ENCODE measurements around the gene CXCL16. TPM values are rescaled to one million over a fixed set of nuclear protein-coding genes. Genes with fewer than 3 reads are reported as not detected.

CXCL16 gene
- total RNA-seq, 1 experiment from 2014 or later = 4.5 TPM

DNA sequence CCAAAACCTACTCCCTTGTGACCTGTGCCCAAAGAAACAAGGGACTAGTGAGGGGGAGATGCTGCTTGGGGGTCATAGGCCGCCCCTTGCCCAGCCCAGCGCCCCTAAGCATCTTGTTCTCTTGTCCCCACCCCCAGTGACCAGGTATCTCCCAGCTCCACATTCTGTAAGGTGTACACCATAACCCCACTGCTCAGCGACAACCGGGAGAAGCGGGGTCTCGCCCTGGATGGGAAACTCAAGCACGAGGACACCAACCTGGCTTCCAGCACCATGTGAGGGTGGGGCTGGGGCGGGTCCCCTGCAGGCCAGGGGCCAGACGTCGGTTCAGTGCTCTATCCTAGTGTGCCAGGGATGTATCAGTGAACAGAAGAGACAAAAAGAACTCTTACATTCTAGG, 20.6 kb downstream of the CXCL16 start:
- WGBS (ENCODE audit: extremely low coverage, insufficient read length, low lambda C conversion rate) = no CpG with 5 or more reads among the region's 10 CpGs
- H4K8ac ChIP-seq (replicated peaks; ENCODE audit: insufficient read length, low read depth, low read length) = no peak overlapping the region
- no peak for DNase-seq
- no peak overlapping the region for H3K27ac ChIP-seq (ENCODE audit: insufficient read length, low read depth, low read length)
- H3K9ac ChIP-seq (ENCODE audit: extremely low read depth, insufficient read length, low read length) = no peak overlapping the region
- no peak overlapping the region for H2AFZ ChIP-seq (ENCODE audit: low read length)
- Mint-ChIP-seq H3K9me3 (no peaks in the 10 kb centered on the region), H3K4me3 (no peak overlapping the region), H3K4me1 (no peaks in the 10 kb centered on the region), H3K27ac (no peak overlapping the region), H3K36me3 (ENCODE audit: insufficient read depth in 1 of 3, low read depth in 3 of 3) (peaks cover 12 to 57% (median 56%) of the 10 kb centered on the region in 3 experiments; a peak in 6 of 7 replicates), H3K27me3 (ENCODE audit: low read depth) (no peaks in the 10 kb centered on the region)
- H3K4ac ChIP-seq (ENCODE audit: low read depth, low read length) = no peak overlapping the region
- H3K9me3 ChIP-seq (ENCODE audit: control insufficient read depth, low read depth, low read length) = no peaks in the 10 kb centered on the region
- H3T11ph ChIP-seq (ENCODE audit: low read length) = no peak overlapping the region
- H3K27me3 ChIP-seq (ENCODE audit: insufficient read depth, low read length) = no peaks in the 10 kb centered on the region
- TF ChIP-seq CTCF (conservative IDR thresholded peaks at IDR 0.05) = no peak
- H3K23me2 ChIP-seq (ENCODE audit: insufficient read length, low read depth, low read length, poor library complexity, severe bottlenecking) = no peaks in the 10 kb centered on the region
- H3K56ac ChIP-seq (ENCODE audit: insufficient read length, low read depth, low read length) = no peak overlapping the region
- H2BK120ac ChIP-seq (ENCODE audit: low read depth, low read length, poor library complexity, severe bottlenecking) = no peak overlapping the region
- no peak overlapping the region for H2BK15ac ChIP-seq (ENCODE audit: low read depth, low read length)
- no peak overlapping the region for H2AK5ac ChIP-seq (ENCODE audit: insufficient read length, low read length)
- no peaks in the 10 kb centered on the region for H3K79me1 ChIP-seq (ENCODE audit: insufficient read depth, low read depth, low read length, poor library complexity, severe bottlenecking)
- no peaks in the 10 kb centered on the region for H3K4me1 ChIP-seq (ENCODE audit: insufficient read depth, low read length)
- H3K4me2 ChIP-seq (ENCODE audit: insufficient read depth, insufficient read length, low read length) = no peak overlapping the region
- H3K18ac ChIP-seq (ENCODE audit: insufficient read length, low read depth, low read length) = no peak overlapping the region
- no peak overlapping the region for H2BK5ac ChIP-seq (ENCODE audit: insufficient read length, low read length)
- no peak overlapping the region for H3K23ac ChIP-seq (ENCODE audit: insufficient read length, low read depth, low read length)
- no peak overlapping the region for H2BK20ac ChIP-seq (ENCODE audit: low read depth, low read length, poor library complexity, severe bottlenecking)
- no peak overlapping the region for H4K91ac ChIP-seq (ENCODE audit: insufficient read length, low read depth, low read length)
- H4K5ac ChIP-seq (ENCODE audit: insufficient read length, low read depth, low read length) = no peak overlapping the region
- H3K14ac ChIP-seq (ENCODE audit: insufficient read depth, low read length) = no peak overlapping the region
- no peaks in the 10 kb centered on the region for H3K79me2 ChIP-seq (ENCODE audit: insufficient read depth, low read length)
- no peak overlapping the region for H2BK12ac ChIP-seq (ENCODE audit: insufficient read length, low read depth, low read length)
- H4K20me1 ChIP-seq (ENCODE audit: control insufficient read depth, insufficient read depth, insufficient read length) = no peaks in the 10 kb centered on the region

Measured in H9 (cell line).